B cell (primary cell): ENCODE results near the gene AMDHD1. TPM values are rescaled to one million over a fixed set of nuclear protein-coding genes. Genes with fewer than 3 reads are reported as not detected.

Source experiments
- ATAC-seq: fragments of 200-7000 bp; cut with Tn5 transposase; one replicate; pipeline ENCODE4 v1.10.0; 2021; ENCODE audit warnings: low read depth, mild to moderate bottlenecking, moderate number of reproducible peaks, moderate library complexity
- CTCF ChIA-PET: fragments of 350-600 bp; sonication (Branson Sonifier 250); formaldehyde crosslinking; loops from one replicate; lab custom pipeline; 2021; ENCODE audit warnings: antibody characterized with exemption, inconsistent platforms; lab: Charles Lee
- POLR2A ChIA-PET: fragments of 350-600 bp; sonication (Branson Sonifier 250); formaldehyde crosslinking; loops from one replicate; lab custom pipeline; 2021; ENCODE audit warnings: antibody characterized with exemption; lab: Charles Lee
- DNase-seq: peaks from one replicate; pipeline ENCODE4 v3.0.0; 2013
- H2AFZ ChIP-seq: 2 replicates; pipeline ENCODE4 v1.6.1; 2012; ENCODE audit warnings: mild to moderate bottlenecking, low read depth, low read length; ENCODE audit not compliant: insufficient read depth, poor library complexity, severe bottlenecking
- H3K27ac ChIP-seq, 2 donors: 1 replicate in 1 of 2; 2 replicates in 1 of 2; pipeline ENCODE4 v1.5.1; 2012 to 2013; ENCODE audit warnings: low read length in 2 of 2, mild to moderate bottlenecking in 2 of 2, moderate library complexity in 1 of 2
- H3K27me3 ChIP-seq, 4 experiments: fragments of 200-600 bp in 1 of 4; sonication (generic) in 1 of 4; replicated peaks in 1 of 4; 1 replicate in 2 of 4; 2 replicates in 2 of 4; pipeline versions ENCODE4 v1.6.1 to v1.7.0; 2013 to 2016; ENCODE audit warnings: low read length in 3 of 4, mild to moderate bottlenecking in 2 of 4, mixed read lengths in 1 of 4, moderate library complexity in 1 of 4; ENCODE audit not compliant: insufficient read depth in 4 of 4, control insufficient read depth in 3 of 4; ENCODE audit errors: control extremely low read depth in 1 of 4
- H3K36me3 ChIP-seq, 2 experiments: replicated peaks in 1 of 2; 1 replicate in 1 of 2; 2 replicates in 1 of 2; pipeline versions ENCODE4 v1.6.1 to v1.7.1; 2013; ENCODE audit warnings: low read length in 1 of 2; ENCODE audit not compliant: insufficient read depth in 2 of 2, control insufficient read depth in 1 of 2; ENCODE audit errors: control extremely low read depth in 1 of 2, extremely low read depth in 1 of 2
- H3K4me1 ChIP-seq, 2 donors: fragments of 200-600 bp in 1 of 2; sonication (generic) in 1 of 2; 1 replicate in 1 of 2; 2 replicates in 1 of 2; pipeline versions ENCODE4 v1.5.1 to v1.6.1; 2013 to 2017; ENCODE audit warnings: low read length in 2 of 2; ENCODE audit not compliant: control insufficient read depth in 2 of 2, insufficient read depth in 2 of 2
- H3K4me2 ChIP-seq: replicated peaks from 2 replicates; pipeline ENCODE3; 2012; ENCODE audit warnings: mild to moderate bottlenecking, low read depth, low read length; ENCODE audit not compliant: poor library complexity, severe bottlenecking
- H3K4me3 ChIP-seq, 5 experiments: fragments of 200-600 bp in 1 of 5; sonication (generic) in 1 of 5; 1 replicate in 3 of 5; 2 replicates in 2 of 5; pipeline versions ENCODE4 v1.5.1 to v1.7.0; 2011 to 2016; ENCODE audit warnings: low read length in 4 of 5, mild to moderate bottlenecking in 4 of 5, low read depth in 2 of 5, control low read depth in 1 of 5, moderate library complexity in 1 of 5; ENCODE audit not compliant: insufficient read depth in 1 of 5; ENCODE audit errors: control extremely low read depth in 1 of 5, extremely low read depth in 1 of 5
- H3K79me2 ChIP-seq: fragments of 200-600 bp; sonication (generic); one replicate; pipeline ENCODE4 v1.6.0; 2016; ENCODE audit warnings: low read length; ENCODE audit not compliant: control insufficient read depth, insufficient read depth
- H3K9ac ChIP-seq: fragments of 200-600 bp; sonication (generic); 2 replicates; pipeline ENCODE4 v1.6.1; 2017; ENCODE audit warnings: mild to moderate bottlenecking, low read length, moderate library complexity
- H3K9me3 ChIP-seq, 3 donors: one replicate each; pipeline versions ENCODE4 v1.6.1 to v1.7.1; 2013; ENCODE audit warnings: low read length in 2 of 3; ENCODE audit not compliant: control insufficient read depth in 2 of 3, insufficient read depth in 1 of 3; ENCODE audit errors: control extremely low read depth in 1 of 3
- H4K20me1 ChIP-seq: 2 replicates; pipeline ENCODE4 v1.6.0; 2012; ENCODE audit warnings: mild to moderate bottlenecking, low read length; ENCODE audit not compliant: insufficient read depth, control insufficient read depth, poor library complexity, severe bottlenecking
- H3K27ac Mint-ChIP-seq: one replicate; pipeline ENCODE4 v1.8.0; 2021; ENCODE audit warnings: mixed read lengths
- H3K27me3 Mint-ChIP-seq: one replicate; pipeline ENCODE4 v1.8.0; 2021; ENCODE audit warnings: mixed read lengths
- H3K4me1 Mint-ChIP-seq: one replicate; pipeline ENCODE4 v1.8.0; 2021; ENCODE audit warnings: mixed read lengths
- H3K4me3 Mint-ChIP-seq: one replicate; pipeline ENCODE4 v1.8.0; 2021; ENCODE audit warnings: mixed read lengths
- H3K9me3 Mint-ChIP-seq: one replicate; pipeline ENCODE4 v1.8.0; 2022; ENCODE audit warnings: mixed read lengths; ENCODE audit not compliant: insufficient read depth
- EZH2 ChIP-seq: IDR thresholded peaks from 2 replicates; pipeline ENCODE4 v1.6.1; 2012; ENCODE audit warnings: borderline replicate concordance, low read depth, mild to moderate bottlenecking, moderate library complexity, low read length; ENCODE audit not compliant: insufficient read depth, poor library complexity, severe bottlenecking
- WGBS: methylation state at CpG from one replicate; pipeline ENCODE4 v1.1.5; 2013; ENCODE audit warnings: missing lambda C conversion rate; ENCODE audit not compliant: insufficient coverage; 5-methylcytosine and 5-hydroxymethylcytosine counted together
- intact Hi-C: fragments of 100-400 bp; cut with micrococcal nuclease; formaldehyde crosslinking; loops from one replicate; pipeline ENCODE4 v1.10.0; 2022
- polyA plus RNA-seq: library from polyadenylated mRNA; depleted of rRNA; stranded (reverse); fragments of >200 nt; gene quantifications from 2 replicates; pipeline ENCODE4 v1.2.3, GENCODE V29; 2012
- total RNA-seq, 2 donors: library from RNA; stranded (reverse); fragments of 120-200 nt in 1 of 2; gene quantifications; 1 replicate in 1 of 2; 2 replicates in 1 of 2; pipeline versions ENCODE4 v1.2.3 to v1.2.4, GENCODE V29; 2013 to 2022
- TF ChIP-seq, protein P1 (sequence below): fragments of 200-600 bp; IDR thresholded peaks from one replicate; pipeline ENCODE4 v1.8.0; 2022; ENCODE audit warnings: antibody characterized with exemption, mild to moderate bottlenecking

The AMDHD1 gene
- total and polyA plus RNA-seq, 2 donors (not counting 1 experiment from before 2014, with no cell fraction given): 1.5 to 2.3 TPM

DNA sequence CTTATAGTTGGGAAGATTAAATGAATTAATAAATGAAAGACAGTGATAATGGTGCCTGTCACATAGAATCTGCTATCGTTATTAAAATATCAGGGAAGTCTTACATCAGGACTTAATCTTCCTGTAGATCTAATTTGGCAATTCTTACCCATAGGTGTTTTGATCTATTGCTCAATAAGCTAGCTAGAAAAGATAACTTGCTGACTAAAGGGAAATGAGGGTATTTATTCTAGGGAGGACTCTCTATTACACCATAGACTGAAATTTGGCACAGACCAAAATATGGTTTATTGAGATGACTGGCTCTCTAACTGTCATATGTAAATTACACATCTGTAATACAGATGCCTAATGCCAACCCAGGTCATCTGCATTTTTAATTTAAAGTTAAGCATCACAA lies 41.6 kb downstream of the AMDHD1 start:
- WGBS: no CpG with 5 or more reads among the region's 1 CpG
- H3K4me1 Mint-ChIP-seq: no peaks in the 10 kb centered on the region
- DNase-seq (no peak), ATAC-seq (no peak)
- intact Hi-C loops: no loop called here
- Histone ChIP-seq H3K27me3 (no peaks in the 10 kb centered on the region), H3K9ac (no peak overlapping the region), H3K4me3 (no peak overlapping the region), H2AFZ (no peak overlapping the region), H3K36me3 (no peaks in the 10 kb centered on the region), H3K27ac (no peak overlapping the region), H4K20me1 (no peaks in the 10 kb centered on the region), H3K4me1 (no peaks in the 10 kb centered on the region), H3K4me2 (no peak overlapping the region), H3K9me3 (no peaks in the 10 kb centered on the region), H3K79me2 (no peaks in the 10 kb centered on the region)
- H3K27me3 Mint-ChIP-seq: no peaks in the 10 kb centered on the region
- no peak overlapping the region for H3K4me3 Mint-ChIP-seq
- CTCF ChIA-PET: no interaction called here
- H3K9me3 Mint-ChIP-seq: no peaks in the 10 kb centered on the region
- no peak overlapping the region for H3K27ac Mint-ChIP-seq
- TF ChIP-seq, protein P1, sequence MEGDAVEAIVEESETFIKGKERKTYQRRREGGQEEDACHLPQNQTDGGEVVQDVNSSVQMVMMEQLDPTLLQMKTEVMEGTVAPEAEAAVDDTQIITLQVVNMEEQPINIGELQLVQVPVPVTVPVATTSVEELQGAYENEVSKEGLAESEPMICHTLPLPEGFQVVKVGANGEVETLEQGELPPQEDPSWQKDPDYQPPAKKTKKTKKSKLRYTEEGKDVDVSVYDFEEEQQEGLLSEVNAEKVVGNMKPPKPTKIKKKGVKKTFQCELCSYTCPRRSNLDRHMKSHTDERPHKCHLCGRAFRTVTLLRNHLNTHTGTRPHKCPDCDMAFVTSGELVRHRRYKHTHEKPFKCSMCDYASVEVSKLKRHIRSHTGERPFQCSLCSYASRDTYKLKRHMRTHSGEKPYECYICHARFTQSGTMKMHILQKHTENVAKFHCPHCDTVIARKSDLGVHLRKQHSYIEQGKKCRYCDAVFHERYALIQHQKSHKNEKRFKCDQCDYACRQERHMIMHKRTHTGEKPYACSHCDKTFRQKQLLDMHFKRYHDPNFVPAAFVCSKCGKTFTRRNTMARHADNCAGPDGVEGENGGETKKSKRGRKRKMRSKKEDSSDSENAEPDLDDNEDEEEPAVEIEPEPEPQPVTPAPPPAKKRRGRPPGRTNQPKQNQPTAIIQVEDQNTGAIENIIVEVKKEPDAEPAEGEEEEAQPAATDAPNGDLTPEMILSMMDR: no peak
- TF ChIP-seq EZH2: no peak
- POLR2A ChIA-PET: no interaction called here

GRCh38 chr12:95986635-95987570 lies 43.8 kb downstream of the AMDHD1 start:
- DNase-seq: no peak
- ATAC-seq: no peak
- no peaks in the 10 kb centered on the region for H3K27me3 Mint-ChIP-seq
- H3K27ac ChIP-seq: no peak overlapping the region
- no peaks in the 10 kb centered on the region for H3K4me1 ChIP-seq
- no peaks in the 10 kb centered on the region for H3K79me2 ChIP-seq
- H3K9ac ChIP-seq: no peak overlapping the region
- ChIA-PET POLR2A (no interaction called here), CTCF (interaction anchor here (0.6 to 0.7 kb wide), 2 partner anchors 12 to 534 kb away, joined by 3 read pairs; no protein-coding TSS in a partner anchor)
- no peaks in the 10 kb centered on the region for H3K27me3 ChIP-seq
- TF ChIP-seq EZH2: no peak
- TF ChIP-seq, protein P1: no peak
- no peaks in the 10 kb centered on the region for H3K36me3 ChIP-seq
- H2AFZ ChIP-seq: no peak overlapping the region
- intact Hi-C loops: no loop called here
- H3K4me3 ChIP-seq: no peak overlapping the region
- H3K9me3 Mint-ChIP-seq: no peaks in the 10 kb centered on the region
- no peak overlapping the region for H3K27ac Mint-ChIP-seq
- no peak overlapping the region for H3K4me2 ChIP-seq
- H3K4me3 Mint-ChIP-seq: no peak overlapping the region
- H4K20me1 ChIP-seq: no peaks in the 10 kb centered on the region
- no peaks in the 10 kb centered on the region for H3K4me1 Mint-ChIP-seq
- H3K9me3 ChIP-seq: no peaks in the 10 kb centered on the region
- 92% methylated on average over 7 of the region's 14 CpGs for WGBS
